SH-SY5Y (cell line): ENCODE measurements around the gene CNTN4.

Experiments used
- GATA2 ChIP-seq: IDR thresholded peaks from 2 replicates; pipeline ENCODE4 v1.6.1; 2011; ENCODE audit warnings: mild to moderate bottlenecking, low read depth, low read length
- GATA3 ChIP-seq: IDR thresholded peaks from 2 replicates; pipeline ENCODE4 v1.6.1; 2011; ENCODE audit warnings: low read depth, mild to moderate bottlenecking, low read length, moderate library complexity

GRCh38 chr3:3089017-3089416 is 990.4 kb downstream of the CNTN4 start:
- TF ChIP-seq GATA2 (no peak), GATA3 (no peak)
